GM10847 (cell line): ENCODE data around the gene SIX2.

ENCODE experiments used
- POLR2A ChIP-seq: IDR thresholded peaks from 2 replicates; pipeline ENCODE4 v1.6.1; 2011; ENCODE audit not compliant: insufficient read length; ENCODE audit errors: extremely low read depth

SIX2 gene

GRCh38 chr2:44994377-44994776 is 14.9 kb downstream of the SIX2 start:
- TF ChIP-seq POLR2A = no peak

GRCh38 chr2:44989176-44989575 is 20.1 kb downstream of the SIX2 start:
- no peak for TF ChIP-seq POLR2A

- no peak for TF ChIP-seq POLR2A
These were observed 25.2 kb downstream of the SIX2 start for GRCh38 chr2:44983836-44984604.

- no peak for TF ChIP-seq POLR2A
These were observed 27.5 kb downstream of the SIX2 start for GRCh38 chr2:44981714-44982108.

- TF ChIP-seq POLR2A = no peak
These were observed 28.2 kb downstream of the SIX2 start for GRCh38 chr2:44980751-44981713.

- no peak for TF ChIP-seq POLR2A
These were observed 29.7 kb downstream of the SIX2 start for GRCh38 chr2:44979581-44979980.

GRCh38 chr2:44975571-44976450 is 33.4 kb downstream of the SIX2 start:
- TF ChIP-seq POLR2A = no peak

GRCh38 chr2:44974064-44974715 is 35.1 kb downstream of the SIX2 start:
- TF ChIP-seq POLR2A = no peak

- no peak for TF ChIP-seq POLR2A
These were observed 36.3 kb downstream of the SIX2 start for GRCh38 chr2:44972771-44973535.

- no peak for TF ChIP-seq POLR2A
These were observed 38.3 kb downstream of the SIX2 start for GRCh38 chr2:44970846-44971450.

- no peak for TF ChIP-seq POLR2A
These were observed 39.3 kb downstream of the SIX2 start for GRCh38 chr2:44969936-44970335.

- TF ChIP-seq POLR2A = no peak
These were observed 41.4 kb downstream of the SIX2 start for GRCh38 chr2:44967727-44968432.

- TF ChIP-seq POLR2A = no peak
These were observed 42.2 kb downstream of the SIX2 start for GRCh38 chr2:44967056-44967455.
